Fibroblast of pulmonary artery (primary cell): ENCODE results near the gene CCDC33.

Experiments
- DNase-seq: peaks from one replicate; pipeline ENCODE4 v3.0.0-alpha.2; 2010; ENCODE audit warnings: low read depth
- H3K4me3 ChIP-seq: replicated peaks from 2 replicates; pipeline ENCODE4 v1.5.1; 2011; ENCODE audit warnings: low read depth, mild to moderate bottlenecking, control low read depth, low read length, moderate library complexity
- TF ChIP-seq, protein P1 (sequence below): IDR thresholded peaks from 2 replicates; pipeline ENCODE4 v1.5.1; 2011; ENCODE audit warnings: mild to moderate bottlenecking, control low read depth, low read length, inconsistent platforms; ENCODE audit errors: missing control alignments

The CCDC33 gene

GRCh38 chr15:74306781-74307217 lies 70.7 kb downstream of the CCDC33 start:
- H3K4me3 ChIP-seq = no peak overlapping the region
- TF ChIP-seq, protein P1, sequence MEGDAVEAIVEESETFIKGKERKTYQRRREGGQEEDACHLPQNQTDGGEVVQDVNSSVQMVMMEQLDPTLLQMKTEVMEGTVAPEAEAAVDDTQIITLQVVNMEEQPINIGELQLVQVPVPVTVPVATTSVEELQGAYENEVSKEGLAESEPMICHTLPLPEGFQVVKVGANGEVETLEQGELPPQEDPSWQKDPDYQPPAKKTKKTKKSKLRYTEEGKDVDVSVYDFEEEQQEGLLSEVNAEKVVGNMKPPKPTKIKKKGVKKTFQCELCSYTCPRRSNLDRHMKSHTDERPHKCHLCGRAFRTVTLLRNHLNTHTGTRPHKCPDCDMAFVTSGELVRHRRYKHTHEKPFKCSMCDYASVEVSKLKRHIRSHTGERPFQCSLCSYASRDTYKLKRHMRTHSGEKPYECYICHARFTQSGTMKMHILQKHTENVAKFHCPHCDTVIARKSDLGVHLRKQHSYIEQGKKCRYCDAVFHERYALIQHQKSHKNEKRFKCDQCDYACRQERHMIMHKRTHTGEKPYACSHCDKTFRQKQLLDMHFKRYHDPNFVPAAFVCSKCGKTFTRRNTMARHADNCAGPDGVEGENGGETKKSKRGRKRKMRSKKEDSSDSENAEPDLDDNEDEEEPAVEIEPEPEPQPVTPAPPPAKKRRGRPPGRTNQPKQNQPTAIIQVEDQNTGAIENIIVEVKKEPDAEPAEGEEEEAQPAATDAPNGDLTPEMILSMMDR = no peak
- DNase-seq = no peak

- TF ChIP-seq, protein P1 = peak; percentile 84
- H3K4me3 ChIP-seq = no peak overlapping the region
- DNase-seq = peak; percentile 76
Observed at GRCh38 chr15:74307827-74308811, 72.0 kb downstream of the CCDC33 start.

DNA sequence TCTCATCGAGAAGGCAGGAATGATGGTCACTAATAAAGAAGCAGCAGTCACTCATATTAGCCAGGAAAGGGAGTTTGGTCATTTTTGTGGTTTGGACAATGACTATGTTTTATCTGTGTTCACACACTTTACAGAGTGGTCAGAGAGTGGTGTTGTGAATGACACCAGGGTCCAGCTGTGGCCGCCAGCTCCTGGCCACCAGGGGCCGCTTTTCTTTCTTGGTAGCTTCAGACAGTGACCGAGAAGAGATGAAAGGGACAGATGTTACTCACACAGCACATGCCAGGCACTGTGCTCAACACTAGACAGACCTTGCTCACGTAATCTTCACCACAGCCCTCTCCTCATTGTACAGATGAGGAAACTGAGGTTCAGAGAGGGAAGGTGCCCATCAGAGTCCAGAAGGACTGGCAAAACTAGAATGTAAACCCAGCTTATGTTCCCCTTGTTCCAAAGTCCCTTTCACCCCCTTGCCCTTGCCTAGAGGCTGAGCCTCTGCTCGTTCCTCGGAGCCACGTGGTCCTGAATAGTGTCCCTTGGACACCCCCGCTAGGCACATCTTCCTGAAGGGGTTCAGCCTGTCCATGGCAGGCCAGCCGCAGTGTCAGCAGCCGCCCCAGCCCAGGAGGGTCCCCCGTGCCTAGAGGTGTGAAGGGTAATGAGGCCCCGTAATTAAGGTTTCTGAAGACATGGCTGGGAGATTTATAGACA lies 75.8 kb downstream of the CCDC33 start:
- H3K4me3 ChIP-seq = no peak overlapping the region
- TF ChIP-seq, protein P1 = peak; percentile 60
- peak; percentile 23 for DNase-seq

DNA sequence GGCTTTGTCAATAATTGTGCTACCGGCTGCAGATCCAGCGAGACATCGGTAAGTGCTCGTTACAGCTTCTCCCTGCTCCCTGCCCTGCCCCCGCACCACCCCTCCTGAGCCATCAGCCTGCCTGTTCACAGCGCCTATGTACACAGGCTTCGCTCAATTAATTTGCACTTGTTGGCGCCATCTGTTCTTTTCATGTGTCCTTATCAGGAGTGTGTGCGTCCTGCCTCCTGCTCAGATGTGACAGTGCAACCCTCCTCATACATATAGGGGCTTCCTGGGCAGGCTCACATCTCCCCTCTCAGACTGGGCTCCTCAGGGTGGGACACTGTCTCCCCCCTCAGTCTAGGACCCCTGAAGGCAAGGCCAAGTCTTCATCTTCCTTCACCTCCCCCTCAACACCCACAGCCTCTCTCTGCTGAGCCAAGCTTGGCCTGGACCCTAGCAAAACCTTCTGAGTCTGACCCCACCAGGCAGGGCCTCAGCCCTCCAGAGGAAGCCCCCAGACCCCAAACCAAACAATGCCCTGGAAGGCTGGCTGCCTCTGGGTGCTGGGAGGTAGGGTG lies 76.4 kb downstream of the CCDC33 start:
- TF ChIP-seq, protein P1 = no peak
- H3K4me3 ChIP-seq = no peak overlapping the region
- DNase-seq = no peak

- no peak overlapping the region for H3K4me3 ChIP-seq
- TF ChIP-seq, protein P1 = no peak
- DNase-seq = no peak
Observed at GRCh38 chr15:74313889-74314288, 77.8 kb downstream of the CCDC33 start.

DNA sequence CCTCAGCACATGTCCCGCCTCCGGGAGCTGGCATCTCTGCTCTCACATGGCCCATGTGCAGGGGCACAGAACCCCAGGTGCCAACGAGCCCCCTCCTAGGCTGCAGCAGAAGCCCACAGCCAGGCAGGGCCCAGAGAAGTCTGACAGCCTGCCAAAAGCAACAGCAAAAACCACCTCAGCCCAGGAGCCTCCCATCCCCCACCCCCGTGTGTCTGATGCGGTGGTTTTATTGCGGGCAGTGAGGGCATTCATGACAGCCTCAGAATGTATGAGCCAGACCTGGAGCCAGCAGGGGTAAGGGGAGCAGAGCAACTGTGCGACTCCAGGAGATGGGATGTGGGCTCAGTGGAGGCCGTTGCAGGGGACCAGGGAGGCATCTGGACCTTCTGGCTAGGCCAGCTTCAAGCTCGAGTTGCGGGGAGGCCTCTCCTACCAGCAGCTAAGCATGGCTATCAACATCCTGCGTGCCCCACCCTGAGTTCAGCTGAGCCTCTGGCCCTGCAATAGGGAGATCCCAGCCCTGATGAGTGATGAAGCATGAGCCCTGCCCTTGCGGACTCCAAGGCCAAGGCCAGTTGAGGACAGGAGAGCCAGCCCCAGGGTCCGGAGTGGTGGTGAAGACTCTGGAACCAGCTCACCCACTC lies 78.8 kb downstream of the CCDC33 start:
- TF ChIP-seq, protein P1 = no peak
- DNase-seq = no peak
- no peak overlapping the region for H3K4me3 ChIP-seq
